H4 (cell line): ENCODE results near the gene RAPGEF2. TPM values are rescaled to one million over a fixed set of nuclear protein-coding genes. Genes with fewer than 3 reads are reported as not detected.
"Not testable (repeated sequence)": the region's sequence is repeated elsewhere in the genome, so short reads cannot be mapped to it uniquely, and the experiment has no call there.

Experiments used
- DNase-seq: peaks from one replicate; pipeline ENCODE4 v3.0.0-alpha.2; 2015; ENCODE audit warnings: low spot score
- total RNA-seq: library from RNA; depleted of rRNA; stranded (reverse); fragments of >200 nt; shearing (Covaris generic); gene quantifications from 2 replicates; pipeline ENCODE4 v1.2.3, GENCODE V29; 2014; rRNA removed

RAPGEF2 gene
- 15.9 and 17.5 TPM in 2 replicates for total RNA-seq

- DNase-seq, result peak; percentile 90
Observed at GRCh38 chr4:159102622-159103383, at the start of gene RAPGEF2. RAPGEF2 (plus strand) TSS chr4:159103079; CDS start chr4:159104163, 1,084 bp downstream.

- DNase-seq, result no peak
Observed at GRCh38 chr4:159055833-159056232, 47.0 kb upstream of the RAPGEF2 start.

- DNase-seq, result no peak
Observed at GRCh38 chr4:159060161-159060560, 42.7 kb upstream of the RAPGEF2 start.

GRCh38 chr4:159062381-159062780 is 40.5 kb upstream of the RAPGEF2 start:
- no peak for DNase-seq

GRCh38 chr4:159065513-159066240 is 37.2 kb upstream of the RAPGEF2 start:
- DNase-seq, result no peak

- not testable (repeated sequence) for DNase-seq
Observed at GRCh38 chr4:159068139-159068538, 34.7 kb upstream of the RAPGEF2 start.

GRCh38 chr4:159069922-159070321 is 33.0 kb upstream of the RAPGEF2 start:
- peak; percentile 41 for DNase-seq

- peak; percentile 35 for DNase-seq
Observed at GRCh38 chr4:159070742-159071141, 32.1 kb upstream of the RAPGEF2 start.

- peak; percentile 64 for DNase-seq
Observed at GRCh38 chr4:159071178-159071968, 31.5 kb upstream of the RAPGEF2 start.

GRCh38 chr4:159071969-159072765 is 30.7 kb upstream of the RAPGEF2 start:
- no peak for DNase-seq

- no peak for DNase-seq
Observed at GRCh38 chr4:159075531-159075932, 27.3 kb upstream of the RAPGEF2 start.

- not testable (repeated sequence) for DNase-seq
Observed at GRCh38 chr4:159077018-159077417, 25.9 kb upstream of the RAPGEF2 start.

- DNase-seq, result peak; percentile 42
Observed at GRCh38 chr4:159077702-159078495, 25.0 kb upstream of the RAPGEF2 start.

GRCh38 chr4:159079074-159079473 is 23.8 kb upstream of the RAPGEF2 start:
- no peak for DNase-seq

GRCh38 chr4:159086606-159087005 is 16.3 kb upstream of the RAPGEF2 start:
- no peak for DNase-seq

GRCh38 chr4:159090255-159090654 is 12.6 kb upstream of the RAPGEF2 start:
- no peak for DNase-seq

GRCh38 chr4:159094156-159094555 is 8.7 kb upstream of the RAPGEF2 start:
- DNase-seq, result not testable (repeated sequence)

GRCh38 chr4:159096434-159096833 is 6.4 kb upstream of the RAPGEF2 start:
- no peak for DNase-seq

- no peak for DNase-seq
Observed at GRCh38 chr4:159097144-159097543, 5.7 kb upstream of the RAPGEF2 start.

GRCh38 chr4:159097785-159098184 is 5.1 kb upstream of the RAPGEF2 start:
- no peak for DNase-seq
